ENCODE results near the gene RFLNA. TPM values are rescaled to one million over a fixed set of nuclear protein-coding genes. Genes with fewer than 3 reads are reported as not detected.
"Not testable (repeated sequence)": the region's sequence is repeated elsewhere in the genome, so short reads cannot be mapped to it uniquely, and the experiment has no call there.

Gene RFLNA
- total RNA-seq, 1 donor from 2014 or later, result not detected

- intact Hi-C loops (cut with micrococcal nuclease), result no loop called here
These were observed 12.6 kb upstream of the RFLNA start for GRCh38 chr12:124282287-124282686.

DNA sequence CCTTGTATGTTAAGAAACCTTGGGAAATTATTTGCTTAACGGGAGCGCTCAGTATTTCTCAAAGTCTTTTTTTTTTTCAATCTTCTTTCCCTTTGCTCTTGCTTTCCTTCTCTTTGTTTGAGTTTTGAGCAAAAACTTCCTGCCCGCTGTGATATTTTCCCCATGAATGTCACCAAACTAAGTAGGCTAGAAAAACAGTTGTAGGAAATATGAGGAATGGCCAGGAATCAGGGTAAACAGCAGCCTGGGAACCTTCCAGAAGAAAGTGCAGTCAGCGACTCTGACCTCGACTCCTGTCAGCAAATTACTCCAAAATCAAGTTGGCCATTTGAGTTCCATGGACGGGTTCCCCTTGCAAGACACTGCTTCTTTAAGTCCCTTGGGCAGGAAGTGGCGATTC is 11.6 kb upstream of the RFLNA start:
- intact Hi-C loops (cut with micrococcal nuclease), result no loop called here

GRCh38 chr12:124284368-124284767 is 10.5 kb upstream of the RFLNA start:
- intact Hi-C loops (cut with micrococcal nuclease), result no loop called here

- intact Hi-C loops (cut with micrococcal nuclease), result no loop called here
These were observed 8.5 kb upstream of the RFLNA start for GRCh38 chr12:124286414-124286813.

- intact Hi-C loops (cut with micrococcal nuclease), result no loop called here
These were observed 7.9 kb upstream of the RFLNA start for GRCh38 chr12:124286971-124287370.

GRCh38 chr12:124289634-124290600 is 5.0 kb upstream of the RFLNA start:
- intact Hi-C loops (cut with micrococcal nuclease), result no loop called here

- intact Hi-C loops (cut with micrococcal nuclease), result no loop called here
These were observed 2.5 kb upstream of the RFLNA start for GRCh38 chr12:124292385-124292784.

DNA sequence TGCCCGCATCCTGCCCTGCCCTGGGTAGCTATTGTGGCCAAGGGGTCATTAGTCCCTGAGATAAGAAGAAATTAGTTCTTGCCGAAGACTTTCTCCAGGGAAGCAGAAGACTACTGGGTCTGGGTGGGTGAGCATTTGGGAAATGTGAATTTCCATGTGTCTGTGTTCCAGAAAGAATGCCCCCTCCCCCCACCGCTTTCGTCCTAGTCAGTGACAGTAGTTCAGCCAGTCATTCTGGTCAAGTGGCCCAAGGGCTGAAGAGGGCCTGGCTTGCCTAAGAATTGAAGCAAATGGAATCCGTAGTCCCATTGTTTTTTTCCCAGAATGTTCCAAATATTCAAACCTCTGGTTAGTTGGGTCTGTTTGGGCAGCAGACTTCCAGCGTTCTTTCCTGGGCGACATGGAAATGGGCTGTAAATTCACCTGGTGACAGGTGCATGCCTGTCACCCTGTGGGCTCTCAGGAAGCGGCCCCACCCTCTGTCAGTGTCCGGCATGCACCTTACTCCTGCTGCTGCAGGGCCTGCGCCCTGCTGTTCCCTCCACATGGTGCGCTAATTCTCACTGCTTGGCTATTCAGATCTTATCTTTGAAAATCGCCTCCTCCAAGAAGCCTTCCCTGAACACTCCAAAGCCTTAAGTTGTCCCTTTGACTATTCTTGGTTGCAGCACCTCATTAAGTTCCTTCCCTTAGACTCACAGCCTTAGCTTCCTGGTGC is 1.4 kb upstream of the RFLNA start:
- intact Hi-C loops (cut with micrococcal nuclease), result no loop called here

DNA sequence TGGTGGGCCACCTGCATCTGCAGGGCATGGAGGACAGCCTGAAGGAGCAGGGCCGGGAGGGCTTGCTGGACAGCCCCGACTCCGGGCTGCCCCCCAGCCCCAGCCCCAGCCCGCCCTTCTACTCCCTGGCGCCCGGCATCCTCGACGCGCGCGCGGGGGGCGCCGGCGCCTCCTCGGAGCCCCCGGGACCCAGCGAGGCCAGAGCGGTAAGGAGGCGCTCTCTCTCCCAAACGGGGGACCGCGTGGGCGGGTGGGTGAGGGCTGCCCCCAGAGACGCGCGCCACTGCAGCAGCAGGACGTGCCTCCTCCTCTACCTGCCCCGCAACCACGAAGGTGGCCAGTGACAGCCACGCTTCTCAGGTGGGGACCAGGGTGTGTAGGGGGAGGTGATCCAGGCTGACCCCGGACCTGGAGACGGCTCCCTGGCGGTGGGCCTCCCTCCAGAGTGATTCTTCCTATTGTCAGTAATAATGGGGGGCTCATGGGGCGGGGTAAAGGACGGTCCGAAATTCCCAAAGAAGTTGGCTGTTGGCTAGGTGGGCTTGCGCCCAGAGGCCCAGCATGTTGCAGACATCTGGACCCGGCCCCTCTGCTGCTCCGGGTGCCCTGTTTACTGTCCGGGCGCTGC is 652 bp downstream of the RFLNA start:
- intact Hi-C loops (cut with micrococcal nuclease), result no loop called here

- intact Hi-C loops (cut with micrococcal nuclease), result no loop called here
These were observed 1.5 kb downstream of the RFLNA start for GRCh38 chr12:124296295-124296915.

- intact Hi-C loops (cut with micrococcal nuclease), result no loop called here
These were observed 2.0 kb downstream of the RFLNA start for GRCh38 chr12:124296916-124297351.

GRCh38 chr12:124297389-124297788 is 2.5 kb downstream of the RFLNA start:
- intact Hi-C loops (cut with micrococcal nuclease), result no loop called here

DNA sequence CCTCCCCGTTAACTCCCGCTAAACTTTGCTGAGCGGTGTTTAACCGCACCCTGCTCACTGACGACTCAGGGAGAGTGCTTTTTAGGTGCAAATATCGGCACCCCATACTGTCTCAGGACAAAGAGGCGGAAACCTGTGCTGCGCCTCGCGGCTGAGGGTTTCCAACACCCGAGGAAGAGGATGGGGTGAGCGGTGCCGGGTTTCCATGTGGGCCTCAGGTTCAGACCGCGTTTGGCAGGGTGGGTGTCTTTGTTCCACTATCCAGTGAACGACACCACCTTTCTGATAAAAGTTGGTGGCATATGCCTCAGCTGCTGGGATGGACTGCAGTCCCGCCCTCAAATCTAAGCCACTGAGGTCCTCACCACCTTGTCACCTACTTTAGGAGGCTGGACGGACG is 3.0 kb downstream of the RFLNA start:
- intact Hi-C loops (cut with micrococcal nuclease), result no loop called here

DNA sequence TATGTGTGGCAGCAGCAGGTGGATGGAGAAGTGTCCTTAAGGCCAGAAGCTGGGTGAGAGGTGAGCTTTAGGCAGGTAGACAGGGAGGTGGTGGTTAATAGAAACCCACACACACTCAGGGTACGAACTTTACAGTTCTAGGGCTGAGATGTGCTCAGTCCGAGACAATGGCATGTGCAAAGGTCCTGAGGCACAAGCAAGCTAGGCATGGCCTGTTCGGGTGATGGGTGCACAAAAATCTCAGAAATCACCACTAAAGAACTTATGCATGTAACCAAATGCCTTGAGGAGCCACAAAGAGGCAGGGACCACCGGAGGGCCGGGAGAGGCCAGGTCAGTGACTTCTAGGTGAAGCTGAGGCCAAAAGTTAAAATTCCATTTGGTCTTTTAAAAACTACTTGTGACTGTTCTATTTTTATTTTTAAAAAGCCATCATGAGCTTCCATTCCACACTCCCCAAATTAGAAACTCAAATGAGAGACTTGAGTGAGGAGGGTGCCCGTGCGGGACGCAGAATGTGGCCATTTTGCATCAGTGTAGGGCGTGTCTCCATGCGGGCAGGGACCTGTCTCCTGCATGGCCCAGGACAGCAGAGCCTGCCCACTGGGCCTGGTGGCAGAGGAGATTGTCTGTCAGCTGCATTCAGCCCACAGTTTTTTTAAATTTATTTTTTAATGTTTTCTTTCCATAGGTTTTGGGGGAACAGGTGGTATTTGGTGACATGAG is 4.0 kb downstream of the RFLNA start:
- intact Hi-C loops (cut with micrococcal nuclease), result no loop called here

DNA sequence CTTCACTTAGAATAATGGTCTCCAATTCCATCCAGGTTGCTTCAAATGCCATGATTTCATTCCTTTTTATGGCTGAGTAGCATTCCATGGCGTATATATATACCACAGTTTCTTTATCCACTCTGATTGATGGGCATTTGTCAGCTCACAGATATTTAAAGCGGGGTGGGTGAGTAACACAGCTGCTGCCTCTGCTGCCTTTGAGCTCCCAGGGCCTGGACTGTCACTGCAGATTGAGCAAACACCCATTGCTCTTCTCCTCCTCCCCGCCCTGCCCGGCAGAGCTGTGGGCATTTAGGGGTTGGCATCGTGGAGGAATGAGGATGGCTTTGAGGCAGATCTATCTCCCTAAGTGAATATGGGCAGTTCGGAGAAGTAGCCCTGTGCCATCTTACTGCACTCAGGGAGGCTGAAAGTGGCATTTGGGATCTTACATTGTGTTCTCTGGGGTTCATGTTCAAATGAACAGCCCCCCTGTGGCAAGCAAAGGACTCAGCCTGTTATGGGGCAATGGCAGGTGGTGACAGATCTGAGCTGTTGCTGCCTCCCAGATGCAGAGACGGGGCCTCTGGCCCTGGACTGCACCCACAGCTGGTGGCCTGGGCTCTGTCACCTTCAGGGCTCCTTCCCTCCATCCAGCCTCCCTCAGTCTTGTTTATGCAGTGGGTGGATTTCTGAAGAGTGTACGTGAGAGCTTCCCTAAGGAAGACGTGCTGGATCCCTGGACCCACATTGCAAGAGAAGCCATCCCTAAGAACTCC is 4.9 kb downstream of the RFLNA start:
- intact Hi-C loops (cut with micrococcal nuclease), result no loop called here

GRCh38 chr12:124300657-124301056 is 5.8 kb downstream of the RFLNA start:
- intact Hi-C loops (cut with micrococcal nuclease), result not testable (repeated sequence)

GRCh38 chr12:124301084-124301654 is 6.3 kb downstream of the RFLNA start:
- intact Hi-C loops (cut with micrococcal nuclease), result no loop called here

GRCh38 chr12:124302241-124302806 is 7.4 kb downstream of the RFLNA start:
- intact Hi-C loops (cut with micrococcal nuclease), result no loop called here

GRCh38 chr12:124302807-124303578 is 8.1 kb downstream of the RFLNA start:
- intact Hi-C loops (cut with micrococcal nuclease), result no loop called here

Data from T-helper 2 cell treated with Interferon-gamma antibody and Interleukin-4, amounts not matched to agents 100 ng/mL and 5 ng/mL, for 36 hours (primary cell).